ENCODE results near the gene GPR39. TPM values are rescaled to one million over a fixed set of nuclear protein-coding genes. Genes with fewer than 3 reads are reported as not detected.

Gene GPR39
- total RNA-seq, 1 experiment from 2014 or later = 34.8 TPM

GRCh38 chr2:132549935-132550670 lies 133.5 kb downstream of the GPR39 start:
- H3K79me2 ChIP-seq (ENCODE audit: low read length) = peaks cover 20% of the 10 kb centered on the region
- H3K4me2 ChIP-seq (ENCODE audit: low read length) = no peak overlapping the region
- H3K27ac ChIP-seq (ENCODE audit: low read length) = no peak overlapping the region
- DNase-seq (no peak), ATAC-seq (no peak)
- H3K4me3 ChIP-seq (ENCODE audit: low read length) = no peak overlapping the region
- no peaks in the 10 kb centered on the region for H3K9me2 ChIP-seq (replicated peaks; ENCODE audit: low read length)
- no peak overlapping the region for H2AFZ ChIP-seq (ENCODE audit: low read length)
- no TSS peak for BruUV-seq (replicated peaks)
- ChIA-PET POLR2A (ENCODE audit: unreplicated experiment) (no interaction called here), CTCF (interaction anchor here (0.7 kb wide), 1 partner anchor 707 kb away, joined by 3 read pairs; no protein-coding TSS in a partner anchor)
- H3K9me3 ChIP-seq (ENCODE audit: low read length) = no peaks in the 10 kb centered on the region
- H3K4me1 ChIP-seq (ENCODE audit: insufficient read depth, low read length) = peaks cover 14% of the 10 kb centered on the region
- intact Hi-C loops (cut with micrococcal nuclease) = loop anchor here (5.0 to 10.0 kb wide), 2 partner anchors 283 to 1295 kb away; no protein-coding TSS in a partner anchor
- no peak overlapping the region for H3K9ac ChIP-seq (ENCODE audit: low read length)
- peaks cover 7% of the 10 kb centered on the region; the same call in 1 of the 2 replicates for H3K36me3 ChIP-seq (ENCODE audit: low read depth, low read length)
- no peak for TF ChIP-seq EZH2phosphoT487 (IDR thresholded peaks at IDR 0.05; ENCODE audit: borderline replicate concordance, low read length)
- TF ChIP-seq, protein P1, sequence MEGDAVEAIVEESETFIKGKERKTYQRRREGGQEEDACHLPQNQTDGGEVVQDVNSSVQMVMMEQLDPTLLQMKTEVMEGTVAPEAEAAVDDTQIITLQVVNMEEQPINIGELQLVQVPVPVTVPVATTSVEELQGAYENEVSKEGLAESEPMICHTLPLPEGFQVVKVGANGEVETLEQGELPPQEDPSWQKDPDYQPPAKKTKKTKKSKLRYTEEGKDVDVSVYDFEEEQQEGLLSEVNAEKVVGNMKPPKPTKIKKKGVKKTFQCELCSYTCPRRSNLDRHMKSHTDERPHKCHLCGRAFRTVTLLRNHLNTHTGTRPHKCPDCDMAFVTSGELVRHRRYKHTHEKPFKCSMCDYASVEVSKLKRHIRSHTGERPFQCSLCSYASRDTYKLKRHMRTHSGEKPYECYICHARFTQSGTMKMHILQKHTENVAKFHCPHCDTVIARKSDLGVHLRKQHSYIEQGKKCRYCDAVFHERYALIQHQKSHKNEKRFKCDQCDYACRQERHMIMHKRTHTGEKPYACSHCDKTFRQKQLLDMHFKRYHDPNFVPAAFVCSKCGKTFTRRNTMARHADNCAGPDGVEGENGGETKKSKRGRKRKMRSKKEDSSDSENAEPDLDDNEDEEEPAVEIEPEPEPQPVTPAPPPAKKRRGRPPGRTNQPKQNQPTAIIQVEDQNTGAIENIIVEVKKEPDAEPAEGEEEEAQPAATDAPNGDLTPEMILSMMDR (conservative IDR thresholded peaks at IDR 0.05; ENCODE audit: low read depth, low read length) = no peak
- no peak for TF ChIP-seq EZH2 (IDR thresholded peaks at IDR 0.05; ENCODE audit: low read length, unreplicated experiment)
- H3K27me3 ChIP-seq (ENCODE audit: low read length) = no peaks in the 10 kb centered on the region
- H3F3A ChIP-seq (ENCODE audit: low read length, unreplicated experiment) = no peaks in the 10 kb centered on the region
- peaks cover 7% of the 10 kb centered on the region; the same call in 1 of the 2 replicates for H4K20me1 ChIP-seq (ENCODE audit: low read length)

DNA sequence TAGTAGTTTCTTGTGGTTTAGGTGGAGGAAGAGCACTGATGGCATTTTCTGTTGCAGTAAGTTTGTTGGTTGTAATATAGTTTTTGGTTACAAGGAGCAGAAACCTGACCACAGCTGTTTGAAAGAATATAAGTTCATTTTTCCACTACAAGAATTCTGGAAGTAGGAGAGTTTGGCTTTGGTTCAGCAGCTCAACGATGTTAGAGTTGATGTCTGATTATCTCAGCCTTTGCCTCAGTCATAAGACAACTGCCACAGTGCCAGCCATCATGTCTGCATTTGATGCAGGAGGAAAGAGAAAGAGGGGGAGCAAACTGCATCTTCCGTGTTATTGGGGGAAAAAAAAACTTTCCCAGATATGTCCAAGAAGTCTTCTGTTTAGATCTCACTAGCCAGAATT lies 134.3 kb downstream of the GPR39 start:
- ATAC-seq (no peak), DNase-seq (no peak)
- POLR2A ChIA-PET (ENCODE audit: unreplicated experiment) = no interaction called here
- Histone ChIP-seq H3K4me2 (ENCODE audit: low read length) (no peak overlapping the region), H3K9me3 (ENCODE audit: low read length) (no peaks in the 10 kb centered on the region), H3K36me3 (ENCODE audit: low read depth, low read length) (peaks cover 7% of the 10 kb centered on the region; the same call in 1 of the 2 replicates), H3K9ac (ENCODE audit: low read length) (no peak overlapping the region), H3K27me3 (ENCODE audit: low read length) (no peaks in the 10 kb centered on the region), H3K9me2 (replicated peaks; ENCODE audit: low read length) (no peaks in the 10 kb centered on the region), H3K4me3 (ENCODE audit: low read length) (no peak overlapping the region), H4K20me1 (ENCODE audit: low read length) (peaks cover 7% of the 10 kb centered on the region; the same call in 1 of the 2 replicates), H3K4me1 (ENCODE audit: insufficient read depth, low read length) (peaks cover 14% of the 10 kb centered on the region), H3F3A (ENCODE audit: low read length, unreplicated experiment) (no peaks in the 10 kb centered on the region), H3K27ac (ENCODE audit: low read length) (no peak overlapping the region), H2AFZ (ENCODE audit: low read length) (no peak overlapping the region), H3K79me2 (ENCODE audit: low read length) (peaks cover 19% of the 10 kb centered on the region)
- no peak for TF ChIP-seq EZH2 (IDR thresholded peaks at IDR 0.05; ENCODE audit: low read length, unreplicated experiment)
- TF ChIP-seq EZH2phosphoT487 (IDR thresholded peaks at IDR 0.05; ENCODE audit: borderline replicate concordance, low read length) = no peak
- TF ChIP-seq, protein P1 (conservative IDR thresholded peaks at IDR 0.05; ENCODE audit: low read depth, low read length) = no peak
- CTCF ChIA-PET = no interaction called here
- intact Hi-C loops (cut with micrococcal nuclease) = no loop called here
- no TSS peak for BruUV-seq (replicated peaks)

GRCh38 chr2:132557694-132558093 lies 141.1 kb downstream of the GPR39 start:
- Histone ChIP-seq H2AFZ (ENCODE audit: low read length) (no peak overlapping the region), H3K9me3 (ENCODE audit: low read length) (no peaks in the 10 kb centered on the region), H3F3A (ENCODE audit: low read length, unreplicated experiment) (no peaks in the 10 kb centered on the region), H3K4me1 (ENCODE audit: insufficient read depth, low read length) (peaks cover 17% of the 10 kb centered on the region), H3K27ac (ENCODE audit: low read length) (no peak overlapping the region), H3K4me3 (ENCODE audit: low read length) (no peak overlapping the region), H3K27me3 (ENCODE audit: low read length) (no peaks in the 10 kb centered on the region), H4K20me1 (ENCODE audit: low read length) (0 out of 2 replicates have a peak, but pooled peaks cover 4% of the 10 kb centered on the region), H3K4me2 (ENCODE audit: low read length) (no peak overlapping the region), H3K9ac (ENCODE audit: low read length) (no peak overlapping the region), H3K79me2 (ENCODE audit: low read length) (peaks cover 17% of the 10 kb centered on the region), H3K9me2 (replicated peaks; ENCODE audit: low read length) (no peaks in the 10 kb centered on the region), H3K36me3 (ENCODE audit: low read depth, low read length) (no peaks in the 10 kb centered on the region)
- ChIA-PET POLR2A (ENCODE audit: unreplicated experiment) (no interaction called here), CTCF (no interaction called here)
- TF ChIP-seq, protein P1 (conservative IDR thresholded peaks at IDR 0.05; ENCODE audit: low read depth, low read length) = no peak
- TF ChIP-seq EZH2phosphoT487 (IDR thresholded peaks at IDR 0.05; ENCODE audit: borderline replicate concordance, low read length) (no peak), EZH2 (IDR thresholded peaks at IDR 0.05; ENCODE audit: low read length, unreplicated experiment) (no peak)
- intact Hi-C loops (cut with micrococcal nuclease) = no loop called here
- BruUV-seq (replicated peaks) = no TSS peak
- DNase-seq = no peak
- no peak for ATAC-seq

Measured in PC-3 (cell line).